ENCODE data around the gene SCP2.

Gene SCP2

GRCh38 chr1:53087332-53088285, 160.5 kb downstream of the SCP2 start:
- Histone ChIP-seq H3K9me3 (ENCODE audit: severe bottlenecking) (no peaks in the 10 kb centered on the region), H3K4me1 (ENCODE audit: insufficient read depth, poor library complexity, severe bottlenecking) (no peaks in the 10 kb centered on the region), H3K36me3 (ENCODE audit: low read depth) (no peaks in the 10 kb centered on the region), H3K27ac (ENCODE audit: poor library complexity, severe bottlenecking) (no peak overlapping the region), H3K27me3 (ENCODE audit: insufficient read depth, poor library complexity, severe bottlenecking) (no peaks in the 10 kb centered on the region), H3K4me3 (ENCODE audit: severe bottlenecking) (no peak overlapping the region)
- ATAC-seq (ENCODE audit: low read depth) (no peak), DNase-seq (ENCODE audit: low spot score) (no peak)
- no peak for TF ChIP-seq CTCF (IDR thresholded peaks at IDR 0.05; ENCODE audit: poor library complexity, severe bottlenecking)

DNA sequence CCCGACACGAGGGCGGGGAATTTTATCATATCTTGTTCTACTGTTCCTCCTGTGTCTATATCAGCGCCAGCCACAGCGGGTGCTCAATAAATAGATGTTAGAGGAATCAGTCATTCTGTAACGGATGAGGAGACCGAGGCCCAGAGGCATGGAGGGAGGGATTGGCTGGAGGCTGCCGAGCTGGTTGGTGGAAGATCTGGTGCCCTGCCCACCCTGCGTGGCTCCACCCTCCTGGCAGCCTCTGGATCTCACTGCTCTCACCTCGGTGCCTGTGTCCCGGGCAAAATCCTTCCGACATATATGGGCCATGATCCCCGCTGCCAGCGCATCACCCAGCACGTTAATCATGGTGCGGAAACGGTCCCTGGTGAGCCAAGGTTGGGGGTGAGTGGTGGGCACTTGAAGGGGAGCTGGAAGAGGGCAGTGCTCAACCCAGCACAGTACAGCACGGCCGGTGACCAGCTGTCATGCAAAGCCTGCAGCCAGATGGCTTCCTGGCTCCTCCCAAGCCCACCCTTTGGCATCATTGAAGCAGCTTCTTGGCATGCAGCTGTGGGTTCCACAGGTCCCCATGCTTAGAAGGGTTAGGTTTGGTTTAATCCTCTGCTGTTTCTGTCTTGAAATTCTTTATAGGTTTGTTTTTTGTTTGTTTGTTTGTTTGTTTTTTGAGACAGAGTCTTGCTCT, 161.7 kb downstream of the SCP2 start:
- Histone ChIP-seq H3K27me3 (ENCODE audit: insufficient read depth, poor library complexity, severe bottlenecking) (no peaks in the 10 kb centered on the region), H3K27ac (ENCODE audit: poor library complexity, severe bottlenecking) (no peak overlapping the region), H3K4me1 (ENCODE audit: insufficient read depth, poor library complexity, severe bottlenecking) (no peaks in the 10 kb centered on the region), H3K4me3 (ENCODE audit: severe bottlenecking) (no peak overlapping the region), H3K9me3 (ENCODE audit: severe bottlenecking) (no peaks in the 10 kb centered on the region), H3K36me3 (ENCODE audit: low read depth) (no peaks in the 10 kb centered on the region)
- ATAC-seq (ENCODE audit: low read depth) (no peak), DNase-seq (ENCODE audit: low spot score) (no peak)
- no peak for TF ChIP-seq CTCF (IDR thresholded peaks at IDR 0.05; ENCODE audit: poor library complexity, severe bottlenecking)

- H3K36me3 ChIP-seq (ENCODE audit: low read depth): no peaks in the 10 kb centered on the region
- no peak overlapping the region for H3K27ac ChIP-seq (ENCODE audit: poor library complexity, severe bottlenecking)
- no peak for TF ChIP-seq CTCF (IDR thresholded peaks at IDR 0.05; ENCODE audit: poor library complexity, severe bottlenecking)
- no peaks in the 10 kb centered on the region for H3K9me3 ChIP-seq (ENCODE audit: severe bottlenecking)
- no peaks in the 10 kb centered on the region for H3K27me3 ChIP-seq (ENCODE audit: insufficient read depth, poor library complexity, severe bottlenecking)
- H3K4me1 ChIP-seq (ENCODE audit: insufficient read depth, poor library complexity, severe bottlenecking): no peaks in the 10 kb centered on the region
- no peak for DNase-seq (ENCODE audit: low spot score)
- H3K4me3 ChIP-seq (ENCODE audit: severe bottlenecking): no peak overlapping the region
- no peak for ATAC-seq (ENCODE audit: low read depth)
Observed at GRCh38 chr1:53089478-53090226, 162.6 kb downstream of the SCP2 start.

DNA sequence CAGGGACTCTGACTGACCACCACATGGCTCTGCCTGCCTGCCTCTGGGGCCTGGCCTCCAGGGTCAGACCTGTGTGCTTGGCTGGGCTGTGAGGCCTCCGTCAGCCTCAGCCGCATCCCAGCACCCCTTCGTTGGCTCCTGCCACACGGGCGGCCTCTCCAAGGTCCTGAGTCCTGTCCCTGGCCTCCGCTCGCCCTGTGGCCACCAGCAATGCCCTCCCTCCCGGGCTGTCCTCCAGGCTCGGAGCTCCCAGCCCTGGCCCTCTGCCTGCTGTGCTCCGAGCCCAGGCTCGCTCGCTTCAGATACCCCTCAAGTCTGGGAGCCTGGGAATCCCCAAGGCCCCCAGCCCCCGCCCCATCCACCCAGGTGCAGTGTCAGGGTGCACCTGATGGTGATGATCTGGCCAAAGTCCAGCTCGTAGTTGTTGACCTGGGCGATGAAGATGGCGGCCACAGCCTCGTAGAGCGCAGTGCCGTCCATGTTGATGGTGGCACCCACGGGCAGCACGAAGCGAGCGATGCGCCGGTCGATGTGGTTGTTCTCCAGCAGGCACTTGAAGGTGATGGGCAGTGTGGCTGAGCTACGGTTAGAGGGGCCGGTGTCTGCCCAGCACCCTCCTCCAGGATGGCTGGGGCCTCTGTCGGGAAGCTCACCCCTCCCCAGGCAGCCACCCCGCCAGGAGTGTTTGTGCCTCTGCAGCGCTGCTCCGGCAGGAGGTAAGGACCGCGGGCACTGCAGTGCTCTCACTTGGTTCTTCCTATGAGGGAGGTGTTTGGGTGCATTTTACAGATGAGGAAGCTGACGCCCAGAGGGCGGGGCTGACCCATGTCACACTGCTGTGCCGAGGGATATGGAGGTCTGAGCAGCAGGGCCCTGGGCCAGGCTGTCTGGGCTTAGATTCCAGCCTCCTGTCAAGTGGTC, 163.4 kb downstream of the SCP2 start:
- no peak for TF ChIP-seq CTCF (IDR thresholded peaks at IDR 0.05; ENCODE audit: poor library complexity, severe bottlenecking)
- H3K9me3 ChIP-seq (ENCODE audit: severe bottlenecking): no peaks in the 10 kb centered on the region
- no peaks in the 10 kb centered on the region for H3K36me3 ChIP-seq (ENCODE audit: low read depth)
- H3K4me3 ChIP-seq (ENCODE audit: severe bottlenecking): no peak overlapping the region
- no peaks in the 10 kb centered on the region for H3K4me1 ChIP-seq (ENCODE audit: insufficient read depth, poor library complexity, severe bottlenecking)
- no peak overlapping the region for H3K27ac ChIP-seq (ENCODE audit: poor library complexity, severe bottlenecking)
- DNase-seq (ENCODE audit: low spot score) (no peak), ATAC-seq (ENCODE audit: low read depth) (no peak)
- H3K27me3 ChIP-seq (ENCODE audit: insufficient read depth, poor library complexity, severe bottlenecking): no peaks in the 10 kb centered on the region

Data from RWPE2 (cell line).